ENCODE data around the gene TMPRSS2.
"Not testable (repeated sequence)": the region's sequence is repeated elsewhere in the genome, so short reads cannot be mapped to it uniquely, and the experiment has no call there.

- not testable (repeated sequence) for TF ChIP-seq EZH2 (IDR thresholded peaks at IDR 0.05; ENCODE audit: borderline replicate concordance, low read length); CTCF (IDR thresholded peaks at IDR 0.05; ENCODE audit: low read length)
Observed at GRCh38 chr21:41423305-41423636, 84.7 kb downstream of the TMPRSS2 start.
